Measurements from ENCODE around the gene CD19.
"Not testable (repeated sequence)": the region's sequence is repeated elsewhere in the genome, so short reads cannot be mapped to it uniquely, and the experiment has no call there.

CD19 gene

GRCh38 chr16:28925386-28926228 lies 6.2 kb upstream of the CD19 start:
- Histone ChIP-seq H3K9ac (ENCODE audit: low read depth, low read length) (peak overlapping the region; percentile 97), H3K36me3 (ENCODE audit: control insufficient read depth, insufficient read depth, low read length) (no peaks in the 10 kb centered on the region; the same call in 1 of the 2 replicates), H3K4me1 (ENCODE audit: control insufficient read depth, insufficient read depth, low read length) (peaks cover 3% of the 10 kb centered on the region; the same call in 1 of the 2 replicates), H3K4me3 (ENCODE audit: low read depth, low read length) (peak overlapping the region; percentile 88), H3K9me3 (ENCODE audit: control insufficient read depth, insufficient read depth, low read length) (no peaks in the 10 kb centered on the region), H3K27ac (ENCODE audit: low read depth, low read length) (peak overlapping the region; percentile 100), H3K27me3 (ENCODE audit: control insufficient read depth, insufficient read depth, low read length) (no peaks in the 10 kb centered on the region)

DNA sequence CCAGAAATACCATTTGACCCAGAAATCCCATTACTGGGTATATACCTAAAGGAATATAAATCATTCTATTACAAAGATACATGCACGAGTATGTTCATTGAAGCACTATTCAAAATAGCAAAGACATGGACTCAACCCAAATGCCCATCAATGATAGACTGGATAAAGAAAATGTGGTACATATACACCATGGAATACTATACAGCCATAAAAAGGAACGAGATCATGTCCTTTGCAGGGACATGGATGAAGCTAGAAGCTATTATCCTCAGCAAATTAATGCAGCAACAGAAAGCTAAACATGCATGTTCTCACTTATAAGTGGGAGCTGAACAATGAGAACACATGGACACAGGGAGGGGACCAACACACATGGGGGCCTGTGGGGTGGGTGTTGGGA lies 5.5 kb upstream of the CD19 start:
- H3K9ac ChIP-seq (ENCODE audit: low read depth, low read length); H3K4me1 ChIP-seq (ENCODE audit: control insufficient read depth, insufficient read depth, low read length); H3K27ac ChIP-seq (ENCODE audit: low read depth, low read length); H3K9me3 ChIP-seq (ENCODE audit: control insufficient read depth, insufficient read depth, low read length); H3K27me3 ChIP-seq (ENCODE audit: control insufficient read depth, insufficient read depth, low read length); H3K36me3 ChIP-seq (ENCODE audit: control insufficient read depth, insufficient read depth, low read length): not testable (repeated sequence)
- H3K4me3 ChIP-seq (ENCODE audit: low read depth, low read length) = peak overlapping the region; percentile 88

- Histone ChIP-seq H3K9ac (ENCODE audit: low read depth, low read length) (no peak overlapping the region), H3K9me3 (ENCODE audit: control insufficient read depth, insufficient read depth, low read length) (no peaks in the 10 kb centered on the region), H3K36me3 (ENCODE audit: control insufficient read depth, insufficient read depth, low read length) (no peaks in the 10 kb centered on the region; the same call in 1 of the 2 replicates), H3K27ac (ENCODE audit: low read depth, low read length) (no peak overlapping the region), H3K4me1 (ENCODE audit: control insufficient read depth, insufficient read depth, low read length) (peaks cover 3% of the 10 kb centered on the region; the same call in 1 of the 2 replicates), H3K4me3 (ENCODE audit: low read depth, low read length) (no peak overlapping the region), H3K27me3 (ENCODE audit: control insufficient read depth, insufficient read depth, low read length) (no peaks in the 10 kb centered on the region)
Observed at GRCh38 chr16:28927815-28928214, 4.0 kb upstream of the CD19 start.

- Histone ChIP-seq H3K36me3 (ENCODE audit: control insufficient read depth, insufficient read depth, low read length) (no peaks in the 10 kb centered on the region), H3K9me3 (ENCODE audit: control insufficient read depth, insufficient read depth, low read length) (no peaks in the 10 kb centered on the region), H3K4me3 (ENCODE audit: low read depth, low read length) (no peak overlapping the region), H3K27ac (ENCODE audit: low read depth, low read length) (no peak overlapping the region), H3K4me1 (ENCODE audit: control insufficient read depth, insufficient read depth, low read length) (no peaks in the 10 kb centered on the region), H3K9ac (ENCODE audit: low read depth, low read length) (no peak overlapping the region), H3K27me3 (ENCODE audit: control insufficient read depth, insufficient read depth, low read length) (no peaks in the 10 kb centered on the region)
Observed at GRCh38 chr16:28930203-28930602, 1.6 kb upstream of the CD19 start.

GRCh38 chr16:28930652-28931051 lies 1.1 kb upstream of the CD19 start:
- Histone ChIP-seq H3K36me3 (ENCODE audit: control insufficient read depth, insufficient read depth, low read length) (no peaks in the 10 kb centered on the region), H3K9me3 (ENCODE audit: control insufficient read depth, insufficient read depth, low read length) (no peaks in the 10 kb centered on the region), H3K27me3 (ENCODE audit: control insufficient read depth, insufficient read depth, low read length) (no peaks in the 10 kb centered on the region), H3K4me1 (ENCODE audit: control insufficient read depth, insufficient read depth, low read length) (no peaks in the 10 kb centered on the region), H3K4me3 (ENCODE audit: low read depth, low read length) (no peak overlapping the region), H3K27ac (ENCODE audit: low read depth, low read length) (no peak overlapping the region), H3K9ac (ENCODE audit: low read depth, low read length) (no peak overlapping the region)

DNA sequence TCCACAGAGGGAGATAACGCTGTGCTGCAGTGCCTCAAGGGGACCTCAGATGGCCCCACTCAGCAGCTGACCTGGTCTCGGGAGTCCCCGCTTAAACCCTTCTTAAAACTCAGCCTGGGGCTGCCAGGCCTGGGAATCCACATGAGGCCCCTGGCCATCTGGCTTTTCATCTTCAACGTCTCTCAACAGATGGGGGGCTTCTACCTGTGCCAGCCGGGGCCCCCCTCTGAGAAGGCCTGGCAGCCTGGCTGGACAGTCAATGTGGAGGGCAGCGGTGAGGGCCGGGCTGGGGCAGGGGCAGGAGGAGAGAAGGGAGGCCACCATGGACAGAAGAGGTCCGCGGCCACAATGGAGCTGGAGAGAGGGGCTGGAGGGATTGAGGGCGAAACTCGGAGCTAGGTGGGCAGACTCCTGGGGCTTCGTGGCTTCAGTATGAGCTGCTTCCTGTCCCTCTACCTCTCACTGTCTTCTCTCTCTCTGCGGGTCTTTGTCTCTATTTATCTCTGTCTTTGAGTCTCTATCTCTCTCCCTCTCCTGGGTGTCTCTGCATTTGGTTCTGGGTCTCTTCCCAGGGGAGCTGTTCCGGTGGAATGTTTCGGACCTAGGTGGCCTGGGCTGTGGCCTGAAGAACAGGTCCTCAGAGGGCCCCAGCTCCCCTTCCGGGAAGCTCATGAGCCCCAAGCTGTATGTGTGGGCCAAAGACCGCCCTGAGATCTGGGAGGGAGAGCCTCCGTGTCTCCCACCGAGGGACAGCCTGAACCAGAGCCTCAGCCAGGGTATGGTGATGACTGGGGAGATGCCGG lies 769 bp downstream of the CD19 start:
- Histone ChIP-seq H3K4me1 (ENCODE audit: control insufficient read depth, insufficient read depth, low read length) (peaks cover 4% of the 10 kb centered on the region; the same call in 1 of the 2 replicates), H3K9ac (ENCODE audit: low read depth, low read length) (no peak overlapping the region), H3K27ac (ENCODE audit: low read depth, low read length) (no peak overlapping the region), H3K4me3 (ENCODE audit: low read depth, low read length) (no peak overlapping the region), H3K27me3 (ENCODE audit: control insufficient read depth, insufficient read depth, low read length) (no peaks in the 10 kb centered on the region), H3K9me3 (ENCODE audit: control insufficient read depth, insufficient read depth, low read length) (no peaks in the 10 kb centered on the region), H3K36me3 (ENCODE audit: control insufficient read depth, insufficient read depth, low read length) (no peaks in the 10 kb centered on the region)

- Histone ChIP-seq H3K9ac (ENCODE audit: low read depth, low read length) (no peak overlapping the region), H3K27ac (ENCODE audit: low read depth, low read length) (no peak overlapping the region), H3K9me3 (ENCODE audit: control insufficient read depth, insufficient read depth, low read length) (no peaks in the 10 kb centered on the region), H3K4me3 (ENCODE audit: low read depth, low read length) (no peak overlapping the region), H3K27me3 (ENCODE audit: control insufficient read depth, insufficient read depth, low read length) (no peaks in the 10 kb centered on the region), H3K36me3 (ENCODE audit: control insufficient read depth, insufficient read depth, low read length) (no peaks in the 10 kb centered on the region), H3K4me1 (ENCODE audit: control insufficient read depth, insufficient read depth, low read length) (peaks cover 4% of the 10 kb centered on the region; the same call in 1 of the 2 replicates)
Observed at GRCh38 chr16:28933171-28933570, 1.4 kb downstream of the CD19 start.

GRCh38 chr16:28935346-28935745 lies 3.6 kb downstream of the CD19 start:
- Histone ChIP-seq H3K4me3 (ENCODE audit: low read depth, low read length) (no peak overlapping the region), H3K27ac (ENCODE audit: low read depth, low read length) (no peak overlapping the region), H3K27me3 (ENCODE audit: control insufficient read depth, insufficient read depth, low read length) (no peaks in the 10 kb centered on the region), H3K36me3 (ENCODE audit: control insufficient read depth, insufficient read depth, low read length) (no peaks in the 10 kb centered on the region), H3K9ac (ENCODE audit: low read depth, low read length) (no peak overlapping the region), H3K9me3 (ENCODE audit: control insufficient read depth, insufficient read depth, low read length) (no peaks in the 10 kb centered on the region), H3K4me1 (ENCODE audit: control insufficient read depth, insufficient read depth, low read length) (peaks cover 4% of the 10 kb centered on the region; the same call in 1 of the 2 replicates)

- Histone ChIP-seq H3K27me3 (ENCODE audit: control insufficient read depth, insufficient read depth, low read length) (no peaks in the 10 kb centered on the region), H3K36me3 (ENCODE audit: control insufficient read depth, insufficient read depth, low read length) (no peaks in the 10 kb centered on the region), H3K4me1 (ENCODE audit: control insufficient read depth, insufficient read depth, low read length) (peaks cover 4% of the 10 kb centered on the region; the same call in 1 of the 2 replicates), H3K9me3 (ENCODE audit: control insufficient read depth, insufficient read depth, low read length) (no peaks in the 10 kb centered on the region), H3K27ac (ENCODE audit: low read depth, low read length) (no peak overlapping the region), H3K4me3 (ENCODE audit: low read depth, low read length) (peak overlapping the region; percentile 54; the same call in 1 of the 2 replicates), H3K9ac (ENCODE audit: low read depth, low read length) (no peak overlapping the region)
Observed at GRCh38 chr16:28935924-28936783, 4.4 kb downstream of the CD19 start.

GRCh38 chr16:28936784-28937155 lies 5.0 kb downstream of the CD19 start:
- H3K36me3 ChIP-seq (ENCODE audit: control insufficient read depth, insufficient read depth, low read length) = no peaks in the 10 kb centered on the region

More at GRCh38 chr16:28936784-28937155, 5.0 kb downstream of the CD19 start:
- H3K27me3 ChIP-seq (ENCODE audit: control insufficient read depth, insufficient read depth, low read length) = no peaks in the 10 kb centered on the region
- no peak overlapping the region for H3K9ac ChIP-seq (ENCODE audit: low read depth, low read length)
- H3K9me3 ChIP-seq (ENCODE audit: control insufficient read depth, insufficient read depth, low read length) = no peaks in the 10 kb centered on the region
- H3K4me1 ChIP-seq (ENCODE audit: control insufficient read depth, insufficient read depth, low read length) = peaks cover 4% of the 10 kb centered on the region; the same call in 1 of the 2 replicates
- H3K4me3 ChIP-seq (ENCODE audit: low read depth, low read length) = no peak overlapping the region
- no peak overlapping the region for H3K27ac ChIP-seq (ENCODE audit: low read depth, low read length)

All from HUES48 (cell line).